ENCODE data around the gene KLC3. TPM values are rescaled to one million over a fixed set of nuclear protein-coding genes. Genes with fewer than 3 reads are reported as not detected.

The KLC3 gene
- total and polyA plus RNA-seq, 2 experiments from 2014 or later = 1.8 to 4.0 TPM

- TF ChIP-seq CTCF (IDR thresholded peaks at IDR 0.05; ENCODE audit: low read depth, low read length) = no peak
- Histone ChIP-seq H3K4me3 (no peak overlapping the region), H3K4me1 (ENCODE audit: low read depth) (no peaks in the 10 kb centered on the region), H3K9me3 (ENCODE audit: low read depth) (no peaks in the 10 kb centered on the region), H3K27ac (no peak overlapping the region), H3K36me3 (peaks cover 2% of the 10 kb centered on the region), H3K27me3 (peaks cover 7% of the 10 kb centered on the region)
- DNase-seq (ENCODE audit: low read depth in 1 of 2, low spot score in 1 of 2) = peak in 1 of 2 donors; percentile 30
These were observed 5.9 kb downstream of the KLC3 start for GRCh38 chr19:45346449-45346848.

GRCh38 chr19:45347570-45348366, 7.2 kb downstream of the KLC3 start:
- no peaks in the 10 kb centered on the region for H3K27me3 ChIP-seq
- H3K9me3 ChIP-seq (ENCODE audit: low read depth) = no peaks in the 10 kb centered on the region
- no peak for TF ChIP-seq CTCF (IDR thresholded peaks at IDR 0.05; ENCODE audit: low read depth, low read length)
- DNase-seq (ENCODE audit: low read depth in 1 of 2, low spot score in 1 of 2) = no peak
- H3K4me1 ChIP-seq (ENCODE audit: low read depth) = no peaks in the 10 kb centered on the region
- no peak overlapping the region for H3K27ac ChIP-seq
- no peak overlapping the region for H3K4me3 ChIP-seq
- H3K36me3 ChIP-seq = peaks cover 11% of the 10 kb centered on the region

GRCh38 chr19:45348367-45349125, 8.0 kb downstream of the KLC3 start:
- peaks cover 13% of the 10 kb centered on the region for H3K36me3 ChIP-seq
- H3K9me3 ChIP-seq (ENCODE audit: low read depth) = no peaks in the 10 kb centered on the region
- no peaks in the 10 kb centered on the region for H3K27me3 ChIP-seq
- no peak for TF ChIP-seq CTCF (IDR thresholded peaks at IDR 0.05; ENCODE audit: low read depth, low read length)
- no peaks in the 10 kb centered on the region for H3K4me1 ChIP-seq (ENCODE audit: low read depth)
- no peak overlapping the region for H3K4me3 ChIP-seq
- no peak overlapping the region for H3K27ac ChIP-seq
- DNase-seq (ENCODE audit: low read depth in 1 of 2, low spot score in 1 of 2) = no peak

GRCh38 chr19:45349126-45349415, 8.5 kb downstream of the KLC3 start:
- no peaks in the 10 kb centered on the region for H3K9me3 ChIP-seq (ENCODE audit: low read depth)
- no peak for TF ChIP-seq CTCF (IDR thresholded peaks at IDR 0.05; ENCODE audit: low read depth, low read length)
- H3K36me3 ChIP-seq = peaks cover 17% of the 10 kb centered on the region
- DNase-seq (ENCODE audit: low read depth in 1 of 2, low spot score in 1 of 2) = no peak
- H3K4me1 ChIP-seq (ENCODE audit: low read depth) = no peaks in the 10 kb centered on the region
- no peaks in the 10 kb centered on the region for H3K27me3 ChIP-seq
- H3K27ac ChIP-seq = no peak overlapping the region
- no peak overlapping the region for H3K4me3 ChIP-seq

- no peaks in the 10 kb centered on the region for H3K9me3 ChIP-seq (ENCODE audit: low read depth)
- H3K27me3 ChIP-seq = no peaks in the 10 kb centered on the region
- no peak overlapping the region for H3K27ac ChIP-seq
- H3K36me3 ChIP-seq = peaks cover 21% of the 10 kb centered on the region
- TF ChIP-seq CTCF (IDR thresholded peaks at IDR 0.05; ENCODE audit: low read depth, low read length) = no peak
- DNase-seq (ENCODE audit: low read depth in 1 of 2, low spot score in 1 of 2) = no peak
- no peaks in the 10 kb centered on the region for H3K4me1 ChIP-seq (ENCODE audit: low read depth)
- no peak overlapping the region for H3K4me3 ChIP-seq
These were observed 8.9 kb downstream of the KLC3 start for GRCh38 chr19:45349430-45349941.

Measured in cardiac muscle cell (in vitro differentiated cells and primary cell).